HG02623 (cell line): ENCODE measurements around the gene MECP2.
A peak's percentile ranks its signal among the peaks of the same experiment; 100 is the strongest.
"Not testable (repeated sequence)": the region's sequence is repeated elsewhere in the genome, so short reads cannot be mapped to it uniquely, and the experiment has no call there.

Source experiments
- ATAC-seq: cut with Tn5 transposase; IDR thresholded peaks from one replicate; pipeline ENCODE4 v1.9.1; 2021; ENCODE audit warnings: moderate library complexity; ENCODE audit not compliant: unreplicated experiment

MECP2 gene

GRCh38 chrX:154097589-154098541 is at the start of gene MECP2:
Gene MECP2 (minus strand): TSS chrX:154097717.
- ATAC-seq, result peak; percentile 82

GRCh38 chrX:154144010-154144409 is 46.5 kb upstream of the MECP2 start, which contains the start of gene OPN1LW:
Gene OPN1LW (plus strand): TSS chrX:154144243. CDS start chrX:154144284, 41 bp downstream.
- not testable (repeated sequence) for ATAC-seq

GRCh38 chrX:154142950-154143745 is 45.6 kb upstream of the MECP2 start:
- ATAC-seq, result no peak

GRCh38 chrX:154142386-154142785 is 44.9 kb upstream of the MECP2 start:
- no peak for ATAC-seq

- ATAC-seq, result no peak
Measured at GRCh38 chrX:154140742-154141141, 43.2 kb upstream of the MECP2 start.

GRCh38 chrX:154140206-154140605 is 42.7 kb upstream of the MECP2 start:
- ATAC-seq, result no peak

GRCh38 chrX:154138857-154139256 is 41.3 kb upstream of the MECP2 start:
- no peak for ATAC-seq

- ATAC-seq, result no peak
Measured at GRCh38 chrX:154136627-154137161, 39.2 kb upstream of the MECP2 start.

- ATAC-seq, result no peak
Measured at GRCh38 chrX:154135458-154136229, 38.1 kb upstream of the MECP2 start.

- no peak for ATAC-seq
Measured at GRCh38 chrX:154132366-154132765, 34.8 kb upstream of the MECP2 start.

- ATAC-seq, result no peak
Measured at GRCh38 chrX:154131955-154132354, 34.4 kb upstream of the MECP2 start.

GRCh38 chrX:154126101-154126500 is 28.6 kb upstream of the MECP2 start:
- ATAC-seq, result no peak

GRCh38 chrX:154125391-154126040 is 28.0 kb upstream of the MECP2 start:
- no peak for ATAC-seq

GRCh38 chrX:154123241-154124219 is 26.0 kb upstream of the MECP2 start:
- no peak for ATAC-seq

- no peak for ATAC-seq
Measured at GRCh38 chrX:154121961-154122360, 24.4 kb upstream of the MECP2 start.

- no peak for ATAC-seq
Measured at GRCh38 chrX:154121207-154121606, 23.7 kb upstream of the MECP2 start.

GRCh38 chrX:154120567-154120966 is 23.1 kb upstream of the MECP2 start:
- ATAC-seq, result no peak

GRCh38 chrX:154117566-154117965 is 20.0 kb upstream of the MECP2 start:
- ATAC-seq, result no peak
